Astrocyte of the hippocampus (primary cell): ENCODE data around the gene ENO2.
"Not testable (repeated sequence)": the region's sequence is repeated elsewhere in the genome, so short reads cannot be mapped to it uniquely, and the experiment has no call there.

Experiments used
- DNase-seq: peaks from one replicate; pipeline ENCODE4 v3.0.0; 2011; ENCODE audit warnings: low read depth, low spot score

Gene ENO2

DNA sequence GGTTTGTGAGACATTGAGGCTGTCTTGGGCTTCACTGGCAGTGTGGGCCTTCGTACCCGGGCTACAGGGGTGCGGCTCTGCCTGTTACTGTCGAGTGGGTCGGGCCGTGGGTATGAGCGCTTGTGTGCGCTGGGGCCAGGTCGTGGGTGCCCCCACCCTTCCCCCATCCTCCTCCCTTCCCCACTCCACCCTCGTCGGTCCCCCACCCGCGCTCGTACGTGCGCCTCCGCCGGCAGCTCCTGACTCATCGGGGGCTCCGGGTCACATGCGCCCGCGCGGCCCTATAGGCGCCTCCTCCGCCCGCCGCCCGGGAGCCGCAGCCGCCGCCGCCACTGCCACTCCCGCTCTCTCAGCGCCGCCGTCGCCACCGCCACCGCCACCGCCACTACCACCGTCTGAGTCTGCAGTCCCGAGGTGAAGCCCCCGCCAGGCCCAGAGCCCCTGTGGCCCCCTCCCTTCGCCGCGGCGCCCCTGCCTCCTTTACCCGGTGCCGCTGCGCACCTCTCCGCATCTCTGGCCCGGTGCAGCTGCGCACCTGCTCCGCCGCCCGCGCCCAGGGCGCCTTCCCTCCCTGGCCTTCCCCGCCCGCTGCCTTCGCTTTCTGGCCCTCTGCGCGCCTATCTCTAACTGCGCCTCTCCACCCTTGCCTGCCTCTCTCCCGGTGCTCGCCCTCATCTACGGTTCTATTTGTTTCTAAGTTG lies at the start of gene ENO2:
Gene ENO2 (plus strand): TSS at position 335 of the 701 bp plus-strand sequence. CDS start 1,253 bp downstream, outside the sequence.
- peak; percentile 82 for DNase-seq

DNA sequence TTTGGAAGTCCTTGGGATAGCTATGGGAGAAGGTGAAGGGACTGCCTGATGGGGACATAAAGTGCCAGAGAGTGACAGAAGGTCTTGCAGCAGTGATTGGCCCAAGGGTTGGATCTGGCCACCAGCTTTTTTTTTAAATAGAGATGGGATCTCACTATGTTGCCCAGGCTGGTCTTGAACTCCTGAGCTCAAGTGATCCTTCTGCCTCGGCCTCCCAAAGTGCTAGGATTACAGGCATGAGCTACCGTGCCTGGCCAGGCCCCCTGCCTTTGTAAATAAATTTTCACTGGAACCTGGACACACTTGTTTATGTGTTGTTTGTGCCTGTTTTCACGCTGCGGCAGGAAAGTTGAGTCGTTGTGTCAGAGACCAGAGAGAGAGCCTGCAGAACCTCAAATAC lies 49.1 kb upstream of the ENO2 start:
- not testable (repeated sequence) for DNase-seq

DNA sequence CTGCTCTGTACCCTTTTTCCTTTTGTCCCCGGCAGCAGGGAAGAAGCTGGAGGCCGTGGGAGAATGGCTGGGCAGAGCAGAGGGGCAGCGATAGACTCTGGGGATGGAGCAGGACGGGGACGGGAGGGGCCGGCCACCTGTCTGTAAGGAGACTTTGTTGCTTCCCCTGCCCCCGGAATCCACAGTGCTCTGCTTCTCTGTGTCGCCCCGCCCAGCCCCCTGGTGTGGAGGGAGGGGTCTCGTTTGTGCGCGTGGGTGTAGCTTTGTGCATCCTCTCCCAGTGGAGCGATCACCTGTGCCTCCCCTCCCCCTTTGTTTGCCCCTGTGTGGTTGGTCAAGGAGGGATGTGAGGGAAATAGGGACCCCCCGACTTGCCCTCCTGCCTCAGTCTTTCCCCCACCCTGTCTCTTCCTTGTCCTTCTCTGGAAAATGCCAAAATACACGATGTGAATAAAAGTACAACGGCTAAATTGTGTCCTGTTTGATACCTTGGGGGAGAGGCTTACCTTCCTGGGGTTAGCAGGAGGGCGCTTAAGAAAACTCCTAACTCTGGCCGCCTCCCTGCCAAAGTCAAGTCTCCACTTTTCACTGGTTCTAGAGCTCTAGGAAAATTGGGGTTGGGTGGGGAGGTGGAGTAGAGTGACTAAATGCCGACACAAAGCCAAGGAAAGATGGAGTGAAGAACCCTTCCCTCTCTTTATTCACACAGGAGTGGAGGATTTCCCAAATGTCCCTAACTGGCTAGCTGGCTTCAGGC lies 48.0 kb upstream of the ENO2 start:
- DNase-seq: no peak

DNA sequence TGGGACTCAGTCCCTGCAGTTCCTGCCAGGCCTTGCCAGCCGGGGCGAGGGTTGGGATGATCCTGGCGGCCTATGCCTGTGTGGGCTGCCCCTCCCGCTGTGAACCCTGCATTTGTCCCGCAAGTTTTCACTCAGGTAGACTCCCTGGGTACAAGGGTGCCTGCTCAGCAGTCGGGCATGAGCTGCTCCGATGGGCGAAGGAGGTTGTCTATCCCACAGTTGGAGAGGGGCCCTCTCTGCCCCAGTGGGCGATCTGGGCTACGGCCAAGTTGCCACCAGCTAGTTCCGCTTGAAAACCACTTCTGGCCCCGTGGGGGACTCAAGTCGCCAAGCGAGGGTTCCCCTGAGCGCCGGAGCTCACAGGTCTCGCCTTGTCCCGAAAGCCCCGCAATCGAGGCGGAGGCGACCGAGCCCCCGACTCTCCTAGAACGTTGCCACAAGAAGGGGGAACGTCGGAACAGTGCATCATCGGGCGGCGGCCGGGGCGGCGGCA lies 47.4 kb upstream of the ENO2 start:
- DNase-seq: no peak

DNA sequence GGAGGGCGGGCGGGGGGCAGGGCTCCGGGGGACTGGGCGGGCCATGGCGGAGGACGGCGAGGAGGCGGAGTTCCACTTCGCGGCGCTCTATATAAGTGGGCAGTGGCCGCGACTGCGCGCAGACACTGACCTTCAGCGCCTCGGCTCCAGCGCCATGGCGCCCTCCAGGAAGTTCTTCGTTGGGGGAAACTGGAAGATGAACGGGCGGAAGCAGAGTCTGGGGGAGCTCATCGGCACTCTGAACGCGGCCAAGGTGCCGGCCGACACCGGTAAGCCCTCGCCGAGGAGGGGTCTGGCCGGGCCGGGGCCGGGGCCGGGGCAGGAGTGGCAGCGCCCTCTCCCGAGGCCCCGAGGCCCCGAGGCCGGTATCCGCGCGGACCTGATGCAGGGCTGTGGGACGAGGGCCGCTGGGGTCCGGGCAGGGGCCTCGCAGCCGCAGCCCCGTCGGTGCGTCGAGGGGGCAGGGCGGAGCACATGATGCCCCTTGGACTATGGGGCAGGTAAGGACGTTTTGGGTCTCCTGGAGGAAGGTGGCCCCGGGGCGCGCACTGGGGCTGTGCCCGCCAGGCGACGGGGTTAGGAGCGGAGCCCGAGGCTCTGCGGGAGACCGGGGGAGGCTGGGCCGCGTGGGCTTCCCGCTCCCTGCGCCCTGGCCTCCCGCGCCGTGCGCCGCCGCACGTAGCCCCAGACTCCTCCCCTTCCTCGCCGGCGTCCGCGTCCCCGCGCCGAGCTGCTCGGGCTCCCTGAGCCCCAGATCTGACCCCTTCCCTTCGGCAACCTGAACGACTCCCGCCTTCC lies 46.8 kb upstream of the ENO2 start, which contains the start of gene TPI1:
Gene TPI1 (plus strand): TSS at position 119 of the 798 bp plus-strand sequence. CDS start 36 bp downstream, at position 155.
- DNase-seq: peak; percentile 93

DNA sequence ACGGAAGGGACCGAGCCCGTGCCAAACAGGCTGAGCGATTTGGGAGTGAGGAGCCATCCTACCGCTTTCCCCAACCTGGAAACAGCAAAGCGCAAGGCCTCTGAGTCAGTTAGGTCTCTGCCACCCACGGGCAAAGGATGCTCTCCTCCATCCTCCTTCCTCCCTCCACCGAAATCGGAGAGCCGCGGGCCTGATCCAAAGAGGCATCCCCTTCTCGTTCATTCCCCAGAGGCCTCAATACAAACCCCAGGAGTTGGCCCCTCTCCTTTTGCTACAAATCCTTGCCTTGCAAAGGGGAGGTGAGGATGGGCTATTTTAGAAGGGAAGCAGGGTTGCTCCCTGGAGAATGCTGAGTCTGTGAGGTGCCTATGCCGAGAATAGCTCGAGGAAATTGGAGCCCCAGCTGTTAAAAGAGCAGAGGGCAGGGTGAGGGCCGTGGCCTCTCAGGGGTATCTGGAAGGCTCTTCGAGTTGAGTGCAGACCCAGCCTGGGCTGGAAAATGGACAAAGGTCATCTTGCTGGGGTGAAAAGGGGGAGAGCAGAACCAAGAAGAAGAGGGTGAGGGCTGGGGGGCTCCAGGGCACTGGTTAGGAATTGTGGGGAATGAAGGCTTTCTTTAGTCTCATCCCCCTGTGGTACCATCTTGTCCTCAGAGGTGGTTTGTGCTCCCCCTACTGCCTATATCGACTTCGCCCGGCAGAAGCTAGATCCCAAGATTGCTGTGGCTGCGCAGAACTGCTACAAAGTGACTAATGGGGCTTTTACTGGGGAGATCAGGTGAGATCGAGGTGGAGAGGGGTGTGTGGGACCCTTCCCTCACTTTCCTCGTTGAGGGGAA lies 46.0 kb upstream of the ENO2 start:
- peak; percentile 39 for DNase-seq

DNA sequence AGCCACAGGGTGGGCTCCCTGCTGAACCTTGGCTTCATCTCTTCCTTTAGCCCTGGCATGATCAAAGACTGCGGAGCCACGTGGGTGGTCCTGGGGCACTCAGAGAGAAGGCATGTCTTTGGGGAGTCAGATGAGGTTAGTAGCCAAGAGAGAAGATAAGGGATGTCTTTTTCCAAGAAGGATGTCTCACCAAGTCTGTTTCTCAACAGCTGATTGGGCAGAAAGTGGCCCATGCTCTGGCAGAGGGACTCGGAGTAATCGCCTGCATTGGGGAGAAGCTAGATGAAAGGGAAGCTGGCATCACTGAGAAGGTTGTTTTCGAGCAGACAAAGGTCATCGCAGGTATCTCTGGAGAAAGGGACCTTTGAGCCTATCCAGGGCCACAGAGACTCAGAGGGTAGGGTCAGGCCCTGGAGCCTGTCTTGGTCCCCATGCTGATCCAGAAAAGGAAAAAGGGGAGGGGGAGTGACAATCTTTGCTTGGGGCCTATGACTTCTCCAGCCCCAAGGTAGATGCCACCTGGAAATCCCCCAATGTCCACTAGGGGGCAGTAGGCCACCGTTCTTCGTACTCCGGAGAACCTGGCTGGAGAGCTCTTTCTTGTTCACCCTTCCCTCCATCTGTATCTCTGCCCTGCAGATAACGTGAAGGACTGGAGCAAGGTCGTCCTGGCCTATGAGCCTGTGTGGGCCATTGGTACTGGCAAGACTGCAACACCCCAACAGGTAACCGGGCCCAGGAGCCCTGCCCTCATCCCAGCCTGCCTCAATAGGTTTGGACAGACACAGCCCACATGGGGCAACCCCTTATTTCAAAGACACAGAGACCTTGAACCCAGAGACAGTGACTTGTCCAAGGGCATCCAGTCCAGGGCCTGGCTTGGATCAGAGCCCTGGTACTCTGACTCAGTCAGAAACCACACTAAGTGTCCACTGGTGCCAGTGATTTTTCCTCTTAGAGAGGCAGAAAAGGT lies 45.0 kb upstream of the ENO2 start:
- DNase-seq: peak; percentile 88

DNA sequence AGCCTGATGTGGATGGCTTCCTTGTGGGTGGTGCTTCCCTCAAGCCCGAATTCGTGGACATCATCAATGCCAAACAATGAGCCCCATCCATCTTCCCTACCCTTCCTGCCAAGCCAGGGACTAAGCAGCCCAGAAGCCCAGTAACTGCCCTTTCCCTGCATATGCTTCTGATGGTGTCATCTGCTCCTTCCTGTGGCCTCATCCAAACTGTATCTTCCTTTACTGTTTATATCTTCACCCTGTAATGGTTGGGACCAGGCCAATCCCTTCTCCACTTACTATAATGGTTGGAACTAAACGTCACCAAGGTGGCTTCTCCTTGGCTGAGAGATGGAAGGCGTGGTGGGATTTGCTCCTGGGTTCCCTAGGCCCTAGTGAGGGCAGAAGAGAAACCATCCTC lies 44.1 kb upstream of the ENO2 start:
- DNase-seq: not testable (repeated sequence)

DNA sequence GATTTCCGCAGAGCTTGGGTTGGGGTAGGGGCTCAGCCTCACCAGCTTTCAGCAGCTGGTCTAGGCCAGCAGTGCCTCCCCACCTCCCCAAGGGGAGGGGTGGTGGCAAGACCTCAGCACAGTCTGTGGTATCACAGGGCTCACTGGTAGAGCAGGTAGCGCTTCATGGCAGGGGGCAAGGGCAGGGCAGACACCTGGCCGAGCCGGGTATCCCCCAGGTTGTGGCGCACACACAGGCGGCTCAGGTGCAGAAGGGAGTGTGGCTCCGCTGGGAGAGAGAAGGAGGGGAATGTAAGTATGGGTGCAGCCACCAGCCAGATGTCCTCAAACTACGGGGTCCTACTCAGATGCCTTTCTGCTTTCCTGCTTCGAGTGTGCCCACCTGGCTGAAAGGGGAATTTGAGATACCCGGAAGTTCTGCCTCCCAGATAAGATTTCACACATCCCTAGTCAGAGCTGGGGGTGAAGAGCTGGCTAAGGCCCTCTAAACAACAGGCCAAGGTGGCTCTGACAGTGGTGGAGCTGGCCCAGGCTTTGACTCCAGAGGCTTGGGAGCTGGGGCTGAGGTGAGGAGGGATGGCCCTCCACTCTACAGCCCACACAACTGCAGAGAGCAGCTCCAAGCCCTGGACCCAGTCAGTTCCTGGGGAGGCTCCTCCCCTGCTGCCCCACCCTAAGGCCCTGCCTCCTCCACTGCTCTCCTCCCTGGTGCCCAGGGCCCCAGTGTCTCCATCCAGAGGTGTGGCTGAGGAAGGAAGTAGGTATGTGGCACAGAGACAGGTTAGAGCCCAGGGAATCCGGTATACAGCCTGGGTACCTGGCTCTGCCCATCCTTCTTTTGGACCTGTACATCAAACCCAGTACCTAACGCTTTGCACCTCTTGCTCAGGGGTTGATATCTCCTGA lies 43.1 kb upstream of the ENO2 start:
- no peak for DNase-seq

DNA sequence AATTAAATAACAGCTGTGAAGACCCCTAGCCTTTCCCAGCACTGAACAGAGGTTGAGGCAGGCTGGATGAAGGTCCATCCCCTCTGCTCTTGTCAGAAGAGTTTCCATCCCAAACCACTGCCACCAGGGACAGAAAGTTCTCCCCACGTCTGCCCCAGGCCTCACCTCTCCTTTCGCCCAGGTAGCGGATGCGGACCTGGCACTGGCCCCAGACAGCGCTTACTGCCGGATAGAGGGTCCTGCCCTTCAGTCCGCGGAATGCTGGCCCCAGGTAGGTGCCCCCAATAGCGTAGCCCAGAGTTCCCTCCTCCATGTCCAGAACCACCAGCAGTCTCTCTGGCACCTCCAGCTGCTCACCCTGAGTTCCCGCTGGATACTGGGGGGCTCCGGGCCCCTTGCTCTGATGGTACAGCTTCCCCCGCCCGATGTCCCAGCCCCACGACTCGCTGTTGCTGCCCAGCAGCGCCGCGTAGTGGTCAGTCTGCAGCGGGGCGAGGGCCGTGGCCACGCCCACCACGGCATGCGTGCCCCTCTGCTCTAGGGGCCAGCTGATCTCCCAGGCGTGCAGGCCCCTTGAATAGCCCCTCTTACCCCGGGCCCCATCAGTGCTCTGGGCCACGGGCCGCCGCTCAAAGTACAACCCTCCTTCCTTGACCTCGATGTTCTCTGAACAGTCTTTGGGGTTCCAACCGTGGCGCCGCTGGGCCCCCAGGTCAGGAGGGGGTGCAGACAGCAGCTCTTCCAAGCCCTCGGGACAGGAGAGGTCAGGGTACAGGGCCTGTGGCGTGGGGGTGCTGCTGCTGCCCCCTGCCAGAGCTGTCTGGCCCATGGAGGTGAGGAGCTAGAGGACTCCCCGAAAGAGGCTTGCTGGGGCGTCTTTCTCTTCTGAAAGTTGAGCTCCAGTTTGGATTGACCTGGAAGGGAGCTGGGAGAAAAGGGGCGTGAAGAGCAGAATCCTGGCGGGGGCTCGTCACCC lies 42.0 kb upstream of the ENO2 start:
- peak; percentile 93 for DNase-seq

DNA sequence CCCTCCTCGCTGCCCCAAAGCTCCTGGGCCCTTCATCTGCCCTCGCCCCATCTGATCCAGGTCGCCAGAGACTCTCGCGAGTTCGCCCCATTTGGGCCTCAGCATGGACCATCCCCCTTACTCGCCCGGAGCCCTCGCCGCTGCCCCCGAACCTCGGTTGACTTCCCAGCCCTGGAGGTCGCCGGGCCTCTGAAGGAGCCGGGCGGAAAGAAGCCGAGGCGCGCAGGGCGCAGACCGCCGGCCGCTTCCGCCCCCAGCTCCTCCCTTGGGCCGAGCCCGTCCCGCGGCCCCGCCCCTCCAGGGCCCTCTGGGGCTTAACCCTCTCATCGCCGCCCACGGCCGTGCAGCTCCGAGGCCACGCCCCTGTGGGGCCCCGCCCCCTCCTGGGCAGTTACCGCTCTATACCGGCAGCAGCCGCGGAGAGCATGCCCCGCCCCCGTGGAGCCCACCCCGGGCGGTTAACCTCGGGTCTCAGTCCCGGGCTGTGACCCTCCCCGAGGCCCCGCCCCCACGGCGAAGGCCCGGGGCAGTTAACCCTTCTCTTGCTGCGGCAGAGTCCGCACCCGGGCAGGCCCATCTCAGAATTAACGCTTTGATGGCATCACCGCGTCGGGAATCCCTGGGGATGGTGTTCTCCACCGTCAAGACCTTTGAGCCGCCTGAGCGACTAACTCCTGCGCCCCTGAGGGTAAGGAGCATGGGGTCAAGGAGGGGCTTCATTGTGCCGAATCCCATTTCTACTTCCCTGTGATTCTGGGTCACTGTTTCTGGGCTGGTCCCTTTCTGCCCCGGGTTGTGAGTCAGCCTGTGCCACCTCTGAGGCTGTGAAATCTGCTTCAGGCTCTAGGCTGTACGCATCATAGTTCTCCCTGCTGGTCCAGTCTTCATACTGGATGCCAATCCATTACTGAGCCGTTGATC lies 41.0 kb upstream of the ENO2 start, which contains the start of gene SPSB2:
Gene SPSB2 (minus strand): TSS at position 210 of the 921 bp plus-strand sequence. CDS start 402 bp downstream, outside the sequence.
- peak; percentile 99 for DNase-seq

DNA sequence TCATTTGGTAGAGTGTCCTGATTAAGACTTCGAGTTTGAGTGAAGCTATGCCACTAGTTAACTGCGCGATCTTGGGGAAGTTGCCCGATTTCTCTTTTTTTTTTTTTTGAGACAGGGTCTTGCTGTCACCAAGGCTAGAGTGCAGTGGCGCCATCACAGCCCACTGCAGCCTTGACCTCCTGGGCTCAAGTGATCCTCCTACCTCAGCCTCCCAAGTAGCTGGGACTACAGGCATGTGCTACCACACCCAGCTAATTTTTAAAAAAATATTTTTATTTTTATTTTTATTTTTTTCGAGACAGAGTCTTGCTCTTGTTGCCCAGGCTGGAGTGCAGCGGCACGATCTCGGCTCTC lies 40.4 kb upstream of the ENO2 start:
- not testable (repeated sequence) for DNase-seq

DNA sequence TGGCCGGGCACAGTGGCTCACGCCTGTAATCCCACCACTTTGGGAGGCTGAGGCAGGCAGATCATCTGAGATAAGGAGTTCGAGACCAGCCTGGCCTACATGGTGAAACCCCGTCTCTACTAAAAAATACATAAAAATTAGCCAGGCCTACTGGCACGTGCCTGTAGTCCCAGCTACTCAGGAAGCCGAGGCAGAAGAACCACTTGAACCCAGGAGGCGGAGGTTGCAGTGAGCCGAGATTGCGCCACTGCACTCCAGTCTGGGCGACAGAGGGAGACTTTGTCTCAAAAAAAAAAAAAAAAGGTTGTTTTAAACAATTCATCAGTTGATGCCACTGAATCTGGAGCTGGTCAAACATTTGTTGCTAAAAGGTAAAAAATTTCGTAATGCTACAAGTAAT lies 34.6 kb upstream of the ENO2 start:
- DNase-seq: not testable (repeated sequence)

DNA sequence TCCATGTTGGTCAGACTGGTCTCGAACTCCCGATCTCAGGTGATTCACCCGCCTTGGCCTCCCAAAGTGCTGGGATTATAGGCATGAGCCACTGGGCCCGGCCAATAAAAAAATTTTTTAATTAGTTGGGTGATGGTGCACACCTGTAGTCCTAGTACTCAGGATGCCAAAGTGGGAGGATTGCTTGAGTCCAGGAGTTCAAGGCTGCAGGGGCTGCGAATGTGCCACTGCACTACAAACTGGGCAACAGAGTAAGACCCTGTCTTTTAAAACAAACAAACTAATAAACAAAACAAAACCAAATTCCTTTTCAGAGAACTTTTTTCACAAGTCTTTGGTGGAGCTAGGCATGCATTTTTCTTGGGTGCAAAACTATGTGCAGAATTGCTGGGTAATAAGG lies 31.1 kb upstream of the ENO2 start:
- DNase-seq: no peak

DNA sequence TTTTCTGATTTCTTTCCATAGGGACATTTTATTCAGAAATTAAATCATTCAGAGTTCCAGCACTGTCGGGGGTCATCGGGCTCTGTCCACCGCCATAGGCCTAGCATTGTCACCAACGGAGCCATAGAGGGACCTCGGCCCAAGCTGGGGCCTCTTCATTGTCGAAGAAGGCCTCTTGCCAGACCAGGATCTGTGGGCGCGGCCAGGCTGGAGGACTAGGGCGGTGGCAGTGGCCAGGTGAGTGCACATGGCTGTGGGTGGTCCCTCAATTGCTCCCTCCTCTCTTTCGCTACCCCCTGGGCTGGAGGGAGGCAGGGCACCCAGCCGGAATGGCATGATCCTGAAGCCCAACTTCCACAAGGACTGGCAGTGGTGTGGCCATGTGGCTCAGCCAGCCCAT lies 30.7 kb upstream of the ENO2 start:
- DNase-seq: no peak

DNA sequence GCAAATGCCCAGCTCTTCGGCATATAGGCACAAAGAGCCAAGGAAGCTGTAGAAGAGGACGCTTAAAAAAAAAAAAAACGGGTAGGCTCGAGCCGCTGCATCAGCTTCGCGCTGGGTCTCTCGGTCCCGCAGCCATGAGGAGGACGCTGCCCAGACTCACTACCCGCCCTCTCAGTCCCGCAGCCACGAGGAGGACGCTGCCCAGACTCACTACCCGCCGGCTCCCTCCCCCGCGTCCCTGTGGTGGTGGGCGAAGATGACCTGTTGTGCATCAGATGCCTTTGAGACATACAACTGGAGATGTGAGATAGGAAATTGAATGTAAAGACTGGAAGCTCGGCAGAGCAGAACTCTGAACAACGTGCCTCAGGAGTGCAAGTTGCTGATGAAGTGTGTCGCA lies 29.8 kb upstream of the ENO2 start:
- no peak for DNase-seq
